ENCODE data around the gene ARPC1A. TPM values are rescaled to one million over a fixed set of nuclear protein-coding genes. Genes with fewer than 3 reads are reported as not detected.
"Not testable (repeated sequence)": the region's sequence is repeated elsewhere in the genome, so short reads cannot be mapped to it uniquely, and the experiment has no call there.

Gene ARPC1A
- total and polyA plus RNA-seq, 2 experiments from 2014 or later = 209 to 294 TPM

DNA sequence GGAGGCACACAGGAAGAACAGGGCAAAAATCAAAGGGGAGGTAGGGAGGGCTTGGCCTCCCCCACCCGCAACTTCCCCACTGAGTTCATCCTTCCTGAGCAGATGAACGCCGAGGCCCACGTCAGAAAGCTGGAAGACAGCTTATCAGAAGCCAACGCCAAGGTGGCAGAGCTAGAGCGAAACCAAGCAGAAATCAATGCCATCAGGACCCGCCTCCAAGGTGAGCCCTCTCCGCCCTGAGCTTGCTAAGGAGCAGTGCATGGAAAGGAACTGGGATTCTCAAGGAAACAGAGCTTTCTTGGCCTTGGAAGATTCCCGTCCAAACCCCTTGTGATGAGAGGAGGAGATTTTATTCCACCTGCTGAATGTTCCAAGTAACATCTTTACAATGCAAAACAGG, 36.5 kb upstream of the ARPC1A start:
- in situ Hi-C loops (cut with MboI) = no loop called here
- H3K27me3 ChIP-seq (replicated peaks; ENCODE audit: insufficient read depth) = no peaks in the 10 kb centered on the region
- no peaks in the 10 kb centered on the region for H4K20me1 ChIP-seq (ENCODE audit: insufficient read depth)
- no peak overlapping the region for H3K4me3 ChIP-seq
- H3K4me2 ChIP-seq (ENCODE audit: unreplicated experiment) = no peak overlapping the region
- H3K9me2 ChIP-seq (ENCODE audit: insufficient read depth) = no peaks in the 10 kb centered on the region
- H3K4me1 ChIP-seq (ENCODE audit: insufficient read depth) = no peaks in the 10 kb centered on the region
- no peak overlapping the region for H3K9ac ChIP-seq
- no peaks in the 10 kb centered on the region for H3K9me3 ChIP-seq (ENCODE audit: low read depth)
- H2AFZ ChIP-seq = no peak overlapping the region
- H3K36me3 ChIP-seq (ENCODE audit: low read depth) = no peaks in the 10 kb centered on the region
- H3K79me2 ChIP-seq (ENCODE audit: insufficient read depth) = no peaks in the 10 kb centered on the region
- H3K27ac ChIP-seq = no peak overlapping the region
- no peak for TF ChIP-seq EZH2 (IDR thresholded peaks at IDR 0.05; ENCODE audit: insufficient read depth, poor library complexity, severe bottlenecking)
- no peak for TF ChIP-seq EZH2phosphoT487 (IDR thresholded peaks at IDR 0.05; ENCODE audit: insufficient read depth, low read depth)
- no peaks in the 10 kb centered on the region for H3F3A ChIP-seq (ENCODE audit: insufficient read depth)
- WGBS, 2 experiments (ENCODE audit: low coverage in 1 of 2, low lambda C conversion rate in 2 of 2, missing lambda C conversion rate in 2 of 2) = 80% methylated on average over 8 to 9 of the region's 9 CpGs
- DNase-seq = no peak

DNA sequence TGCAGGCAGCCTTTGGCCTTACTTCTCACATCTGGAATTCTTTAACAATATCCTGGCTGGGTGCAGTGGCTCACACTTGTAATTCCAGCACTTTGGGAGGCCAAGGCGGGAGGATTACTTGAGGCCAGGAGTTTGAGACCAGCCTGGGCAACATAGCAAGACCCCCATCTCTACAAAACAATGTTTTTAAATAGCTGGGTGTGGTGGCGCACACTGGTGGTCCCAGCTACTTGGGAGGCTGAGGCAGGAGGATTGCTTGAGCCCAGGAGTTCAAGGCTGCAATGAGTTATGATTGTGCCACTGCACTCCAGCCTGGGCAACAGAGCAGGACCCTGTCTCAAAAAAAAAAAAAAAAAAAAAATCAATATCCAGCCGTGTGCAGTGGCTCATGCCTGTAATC, 35.5 kb upstream of the ARPC1A start:
- H3K4me2 ChIP-seq (ENCODE audit: unreplicated experiment); H3K4me3 ChIP-seq; H3K27me3 ChIP-seq (replicated peaks; ENCODE audit: insufficient read depth); DNase-seq; H3K79me2 ChIP-seq (ENCODE audit: insufficient read depth); H2AFZ ChIP-seq; H3K27ac ChIP-seq; H3K36me3 ChIP-seq (ENCODE audit: low read depth); H3K9ac ChIP-seq; H3K9me2 ChIP-seq (ENCODE audit: insufficient read depth); H3K4me1 ChIP-seq (ENCODE audit: insufficient read depth); H3F3A ChIP-seq (ENCODE audit: insufficient read depth); in situ Hi-C loops (cut with MboI); H3K9me3 ChIP-seq (ENCODE audit: low read depth); H4K20me1 ChIP-seq (ENCODE audit: insufficient read depth): not testable (repeated sequence)
- WGBS, 2 experiments (ENCODE audit: low coverage in 1 of 2, low lambda C conversion rate in 2 of 2, missing lambda C conversion rate in 2 of 2) = 94 to 95% methylated on average over 3 of the region's 3 CpGs

DNA sequence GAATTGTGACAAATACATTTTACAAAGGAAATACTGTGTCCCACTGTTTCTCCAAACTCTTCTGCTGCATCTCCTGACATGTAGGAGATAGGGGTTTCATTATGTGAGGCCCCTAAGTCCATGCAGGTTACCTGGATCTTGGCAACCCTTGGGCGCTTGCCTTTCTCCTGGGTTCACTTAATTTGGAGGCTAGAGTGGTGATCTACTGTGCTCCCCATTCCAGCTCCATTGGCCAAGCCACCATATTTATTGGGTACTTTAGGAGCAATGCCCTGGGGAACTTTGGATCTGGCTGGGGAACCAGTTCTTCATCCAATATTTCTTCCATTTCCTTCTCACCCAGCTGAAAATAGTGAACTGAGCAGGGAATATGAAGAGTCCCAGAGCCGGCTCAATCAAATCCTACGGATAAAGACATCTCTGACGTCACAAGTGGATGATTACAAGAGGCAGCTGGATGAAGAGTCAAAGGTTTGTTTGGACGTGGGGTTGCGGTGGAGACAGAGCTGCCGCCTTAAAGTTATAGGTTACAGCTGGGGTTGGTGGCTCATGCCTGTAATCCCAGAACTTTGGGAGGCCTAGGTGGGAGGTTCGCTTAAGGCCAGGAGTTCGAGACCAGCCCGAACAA, 34.6 kb upstream of the ARPC1A start:
- Histone ChIP-seq H3K4me2 (ENCODE audit: unreplicated experiment) (no peak overlapping the region), H3K9me3 (ENCODE audit: low read depth) (no peaks in the 10 kb centered on the region), H3K36me3 (ENCODE audit: low read depth) (no peaks in the 10 kb centered on the region), H3K9ac (no peak overlapping the region), H3K27me3 (replicated peaks; ENCODE audit: insufficient read depth) (no peaks in the 10 kb centered on the region), H2AFZ (no peak overlapping the region), H3K9me2 (ENCODE audit: insufficient read depth) (no peaks in the 10 kb centered on the region), H3F3A (ENCODE audit: insufficient read depth) (no peaks in the 10 kb centered on the region), H3K4me1 (ENCODE audit: insufficient read depth) (no peaks in the 10 kb centered on the region), H3K79me2 (ENCODE audit: insufficient read depth) (no peaks in the 10 kb centered on the region), H3K27ac (no peak overlapping the region), H4K20me1 (ENCODE audit: insufficient read depth) (no peaks in the 10 kb centered on the region), H3K4me3 (no peak overlapping the region)
- 86 to 87% methylated on average over 10 of the region's 10 CpGs for WGBS, 2 experiments (ENCODE audit: low coverage in 1 of 2, low lambda C conversion rate in 2 of 2, missing lambda C conversion rate in 2 of 2)
- in situ Hi-C loops (cut with MboI) = no loop called here
- DNase-seq = no peak
- TF ChIP-seq EZH2phosphoT487 (IDR thresholded peaks at IDR 0.05; ENCODE audit: insufficient read depth, low read depth) (no peak), EZH2 (IDR thresholded peaks at IDR 0.05; ENCODE audit: insufficient read depth, poor library complexity, severe bottlenecking) (no peak)

DNA sequence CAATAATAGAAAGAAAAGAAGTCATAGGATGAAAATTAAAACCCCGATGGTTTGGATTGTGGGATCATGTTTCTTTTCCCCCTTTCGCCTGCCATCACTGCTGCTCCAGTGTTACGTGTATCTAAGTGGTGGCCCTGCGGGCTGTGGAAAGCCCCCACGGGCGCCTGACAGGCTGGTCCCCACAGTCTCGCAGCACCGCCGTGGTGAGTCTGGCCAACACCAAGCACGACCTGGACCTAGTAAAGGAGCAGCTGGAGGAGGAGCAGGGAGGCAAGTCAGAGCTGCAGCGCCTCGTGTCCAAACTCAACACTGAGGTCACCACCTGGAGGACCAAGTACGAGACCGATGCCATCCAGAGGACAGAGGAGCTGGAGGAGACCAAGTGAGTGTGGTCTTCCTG, 33.6 kb upstream of the ARPC1A start:
- Histone ChIP-seq H3K79me2 (ENCODE audit: insufficient read depth) (no peaks in the 10 kb centered on the region), H2AFZ (no peak overlapping the region), H3K9ac (no peak overlapping the region), H3K9me3 (ENCODE audit: low read depth) (no peaks in the 10 kb centered on the region), H4K20me1 (ENCODE audit: insufficient read depth) (no peaks in the 10 kb centered on the region), H3K9me2 (ENCODE audit: insufficient read depth) (no peaks in the 10 kb centered on the region), H3K27ac (no peak overlapping the region), H3F3A (ENCODE audit: insufficient read depth) (no peaks in the 10 kb centered on the region), H3K4me3 (no peak overlapping the region), H3K36me3 (ENCODE audit: low read depth) (no peaks in the 10 kb centered on the region), H3K27me3 (replicated peaks; ENCODE audit: insufficient read depth) (no peaks in the 10 kb centered on the region), H3K4me2 (ENCODE audit: unreplicated experiment) (no peak overlapping the region), H3K4me1 (ENCODE audit: insufficient read depth) (no peaks in the 10 kb centered on the region)
- TF ChIP-seq EZH2 (IDR thresholded peaks at IDR 0.05; ENCODE audit: insufficient read depth, poor library complexity, severe bottlenecking) (no peak), EZH2phosphoT487 (IDR thresholded peaks at IDR 0.05; ENCODE audit: insufficient read depth, low read depth) (no peak)
- DNase-seq = no peak
- in situ Hi-C loops (cut with MboI) = no loop called here
- 84 to 87% methylated on average over 14 of the region's 14 CpGs for WGBS, 2 experiments (ENCODE audit: low coverage in 1 of 2, low lambda C conversion rate in 2 of 2, missing lambda C conversion rate in 2 of 2)

DNA sequence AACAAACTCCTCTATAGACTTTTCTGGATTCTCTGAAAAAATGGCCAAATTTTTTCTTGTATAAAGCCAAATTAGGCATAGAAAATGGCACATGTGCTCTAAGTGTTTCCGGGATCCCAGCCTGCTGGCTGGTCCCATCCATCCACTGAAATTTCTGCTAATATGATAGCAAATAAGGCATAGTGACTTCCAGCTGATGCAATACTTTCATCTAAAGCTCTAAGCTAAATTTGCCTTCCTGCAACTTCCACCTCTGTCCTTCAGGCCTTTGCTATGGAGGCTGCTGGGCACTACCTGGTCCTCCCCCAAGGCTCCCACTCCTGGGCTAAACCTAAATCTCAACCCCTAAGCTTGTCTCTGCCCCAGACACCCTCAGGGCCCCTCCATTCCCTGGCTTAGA, 32.5 kb upstream of the ARPC1A start:
- no peak overlapping the region for H3K27ac ChIP-seq
- WGBS, 2 experiments (ENCODE audit: low coverage in 1 of 2, low lambda C conversion rate in 2 of 2, missing lambda C conversion rate in 2 of 2) = 95 to 97% methylated on average over 1 of the region's 1 CpG
- H3K9ac ChIP-seq = no peak overlapping the region
- H3K4me2 ChIP-seq (ENCODE audit: unreplicated experiment) = no peak overlapping the region
- H3K27me3 ChIP-seq (replicated peaks; ENCODE audit: insufficient read depth) = no peaks in the 10 kb centered on the region
- no peaks in the 10 kb centered on the region for H3F3A ChIP-seq (ENCODE audit: insufficient read depth)
- TF ChIP-seq EZH2phosphoT487 (IDR thresholded peaks at IDR 0.05; ENCODE audit: insufficient read depth, low read depth) (no peak), EZH2 (IDR thresholded peaks at IDR 0.05; ENCODE audit: insufficient read depth, poor library complexity, severe bottlenecking) (no peak)
- in situ Hi-C loops (cut with MboI) = no loop called here
- DNase-seq = no peak
- no peaks in the 10 kb centered on the region for H4K20me1 ChIP-seq (ENCODE audit: insufficient read depth)
- no peak overlapping the region for H2AFZ ChIP-seq
- H3K9me2 ChIP-seq (ENCODE audit: insufficient read depth) = no peaks in the 10 kb centered on the region
- no peaks in the 10 kb centered on the region for H3K79me2 ChIP-seq (ENCODE audit: insufficient read depth)
- H3K4me1 ChIP-seq (ENCODE audit: insufficient read depth) = no peaks in the 10 kb centered on the region
- H3K36me3 ChIP-seq (ENCODE audit: low read depth) = no peaks in the 10 kb centered on the region
- H3K9me3 ChIP-seq (ENCODE audit: low read depth) = no peaks in the 10 kb centered on the region
- no peak overlapping the region for H3K4me3 ChIP-seq
